WTC11 (cell line): Measurements from ENCODE around the gene VPS52. TPM values are rescaled to one million over a fixed set of nuclear protein-coding genes. Genes with fewer than 3 reads are reported as not detected.
A peak's percentile ranks its signal among the peaks of the same experiment; 100 is the strongest.

Source experiments
- ATAC-seq: fragments of 200-7000 bp; cut with Tn5 transposase; 2 replicates; pipeline ENCODE4 v1.10.0; 2021; ENCODE audit warnings: mild to moderate bottlenecking, moderate library complexity
- CTCF ChIA-PET: fragments of 300-600 bp; sonication (Branson Sonifier 250); formaldehyde crosslinking; loops from one replicate; lab custom pipeline; 2021; ENCODE audit warnings: antibody characterized with exemption; lab: Charles Lee
- POLR2A ChIA-PET: fragments of 350-600 bp; sonication (Branson Sonifier 250); formaldehyde crosslinking; loops from one replicate; lab custom pipeline; 2021; ENCODE audit warnings: antibody characterized with exemption; lab: Charles Lee
- DNase-seq: peaks from one replicate; pipeline ENCODE4 v3.0.0; 2021; ENCODE audit warnings: low spot score
- H3K27ac Mint-ChIP-seq: 2 replicates; pipeline ENCODE4 v1.8.0; 2021; ENCODE audit warnings: mixed read lengths
- H3K27me3 Mint-ChIP-seq: 2 replicates; pipeline ENCODE4 v1.8.0; 2021; ENCODE audit warnings: low read depth, mild to moderate bottlenecking, moderate library complexity, mixed read lengths
- H3K36me3 Mint-ChIP-seq: 2 replicates; pipeline ENCODE4 v1.8.0; 2021; ENCODE audit warnings: mixed read lengths
- H3K4me1 Mint-ChIP-seq: 2 replicates; pipeline ENCODE4 v1.8.0; 2022; ENCODE audit warnings: mixed read lengths
- H3K4me3 Mint-ChIP-seq: 2 replicates; pipeline ENCODE4 v1.8.0; 2021; ENCODE audit warnings: mild to moderate bottlenecking, moderate library complexity, mixed read lengths
- H3K9me3 Mint-ChIP-seq: 2 replicates; pipeline ENCODE4 v1.8.0; 2021; ENCODE audit warnings: mixed read lengths
- ATF1 ChIP-seq: sonication (generic); formaldehyde crosslinking; IDR thresholded peaks from 2 replicates; pipeline ENCODE4 v1.8.1; 2023; ENCODE audit warnings: mild to moderate bottlenecking, moderate library complexity, missing genetic modification reagents
- EMX1 ChIP-seq: fragments of 250-450 bp; sonication (Bioruptor Pico); IDR thresholded peaks from 2 replicates; pipeline ENCODE4 v1.8.0; 2021; ENCODE audit warnings: mild to moderate bottlenecking
- FOXK1 ChIP-seq: sonication (generic); formaldehyde crosslinking; IDR thresholded peaks from 2 replicates; pipeline ENCODE4 v1.8.0; 2022; ENCODE audit warnings: mild to moderate bottlenecking, moderate library complexity, missing genetic modification reagents
- NFE2L1 ChIP-seq: sonication (generic); formaldehyde crosslinking; IDR thresholded peaks from 2 replicates; pipeline ENCODE4 v1.8.1; 2023; ENCODE audit warnings: missing genetic modification reagents
- OVOL2 ChIP-seq: fragments of 250-450 bp; sonication (Bioruptor Pico); IDR thresholded peaks from 2 replicates; pipeline ENCODE4 v1.9.0; 2021; ENCODE audit warnings: mild to moderate bottlenecking, borderline replicate concordance
- RORB ChIP-seq: fragments of 250-450 bp; sonication (Bioruptor Pico); IDR thresholded peaks from 2 replicates; pipeline ENCODE4 v1.9.0; 2021; ENCODE audit warnings: mild to moderate bottlenecking
- ZBTB21 ChIP-seq: sonication (generic); formaldehyde crosslinking; IDR thresholded peaks from 2 replicates; pipeline ENCODE4 v1.8.1; 2023; ENCODE audit warnings: mild to moderate bottlenecking, missing genetic modification reagents, borderline replicate concordance
- ZNF138 ChIP-seq: sonication (generic); formaldehyde crosslinking; conservative IDR thresholded peaks from 2 replicates; pipeline ENCODE4 v1.8.1; 2022; ENCODE audit warnings: mild to moderate bottlenecking, moderate library complexity, missing genetic modification reagents
- ZNF232 ChIP-seq: sonication (generic); formaldehyde crosslinking; IDR thresholded peaks from 2 replicates; pipeline ENCODE4 v1.8.0; 2022; ENCODE audit warnings: mild to moderate bottlenecking, missing genetic modification reagents
- ZNF396 ChIP-seq: fragments of 250-450 bp; sonication (Bioruptor Pico); IDR thresholded peaks from 2 replicates; pipeline ENCODE4 v1.8.0; 2021; ENCODE audit warnings: mild to moderate bottlenecking, moderate library complexity, borderline replicate concordance
- total RNA-seq: library from RNA; stranded (reverse); gene quantifications from 3 replicates; pipeline ENCODE4 v1.2.3, GENCODE V29; 2021
- TF ChIP-seq, protein P1 (sequence below): fragments of 250-450 bp; sonication (Bioruptor Pico); conservative IDR thresholded peaks from 2 replicates; pipeline ENCODE4 v1.9.0; 2021; ENCODE audit warnings: mild to moderate bottlenecking
- TF ChIP-seq, protein P2 (sequence below): sonication (generic); formaldehyde crosslinking; IDR thresholded peaks from 2 replicates; pipeline ENCODE4 v1.8.1; 2023; ENCODE audit warnings: mild to moderate bottlenecking, missing genetic modification reagents, moderate library complexity
- TF ChIP-seq, protein P3 (sequence below): fragments of 250-450 bp; sonication (Bioruptor Pico); IDR thresholded peaks from 2 replicates; pipeline ENCODE4 v1.9.0; 2021; ENCODE audit warnings: moderate library complexity, mild to moderate bottlenecking, inconsistent platforms, borderline replicate concordance
- TF ChIP-seq, protein P4 (sequence below): sonication (generic); formaldehyde crosslinking; IDR thresholded peaks from 2 replicates; pipeline ENCODE4 v1.8.1; 2023; ENCODE audit warnings: mild to moderate bottlenecking, missing genetic modification reagents, borderline replicate concordance
- TF ChIP-seq, protein P5 (sequence below): sonication (generic); formaldehyde crosslinking; IDR thresholded peaks from 2 replicates; pipeline ENCODE4 v1.8.0; 2023; ENCODE audit warnings: missing genetic modification reagents
- TF ChIP-seq, protein P6 (sequence below): sonication (generic); formaldehyde crosslinking; IDR thresholded peaks from 2 replicates; pipeline ENCODE4 v1.8.1; 2023; ENCODE audit warnings: mild to moderate bottlenecking, missing genetic modification reagents
- TF ChIP-seq, protein P7 (sequence below): sonication (generic); formaldehyde crosslinking; IDR thresholded peaks from 2 replicates; pipeline ENCODE4 v1.8.1; 2022; ENCODE audit warnings: low read depth, missing genetic modification reagents, borderline replicate concordance

Gene VPS52
- total RNA-seq, 1 experiment from 2014 or later, result 46.8 TPM

DNA sequence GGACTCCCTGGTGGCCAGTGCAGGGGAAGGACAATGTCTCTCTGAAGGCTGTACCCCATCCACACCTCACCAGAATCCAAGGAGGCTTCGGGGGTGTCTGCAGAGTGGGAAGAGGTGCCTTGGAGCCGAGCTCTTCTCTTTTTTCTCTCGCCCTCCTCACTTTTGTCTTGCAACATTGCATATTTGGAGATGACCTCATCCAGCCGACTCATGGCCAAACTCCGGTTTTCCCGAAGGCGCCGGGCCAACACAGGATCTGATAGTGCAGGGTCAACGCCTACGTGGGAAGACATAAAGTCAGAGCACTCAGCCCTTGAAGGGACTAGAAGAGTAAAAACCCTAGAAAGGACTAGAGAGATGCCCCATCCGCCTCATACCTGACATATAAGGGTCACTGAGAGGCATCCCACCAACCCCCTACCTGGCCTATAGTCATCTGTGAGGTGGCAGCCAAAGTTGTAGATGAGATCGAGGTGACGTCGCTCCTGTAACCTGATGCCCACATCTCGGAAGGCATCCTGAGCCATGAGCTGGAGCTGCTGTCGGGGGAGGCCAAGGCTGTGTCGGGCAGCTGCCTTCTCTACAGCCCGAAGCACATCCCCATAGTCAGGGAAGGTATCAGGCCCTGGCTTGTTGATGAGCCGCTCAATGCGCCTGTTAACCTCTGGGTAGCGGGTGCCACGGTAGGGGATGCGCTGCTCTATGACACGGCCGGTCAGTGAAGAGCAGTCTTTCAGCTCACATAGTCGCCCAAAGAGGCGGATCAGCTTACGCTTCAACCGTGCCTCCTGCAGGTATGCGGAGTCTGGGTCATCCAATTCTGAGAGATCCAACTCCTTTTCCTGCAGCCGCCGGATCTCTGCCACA lies 48.9 kb upstream of the VPS52 start:
- Mint-ChIP-seq H3K4me3 (peak overlapping the region; percentile 91), H3K27me3 (no peaks in the 10 kb centered on the region; the same call in 1 of the 2 replicates), H3K36me3 (peaks cover 21% of the 10 kb centered on the region), H3K9me3 (no peaks in the 10 kb centered on the region), H3K4me1 (peaks cover 66% of the 10 kb centered on the region), H3K27ac (peak overlapping the region; percentile 87)
- POLR2A ChIA-PET, result no interaction called here
- ATAC-seq, result no peak
- CTCF ChIA-PET, result interaction anchor here (0.9 to 1.5 kb wide), 4 partner anchors 8 to 43 kb away, joined by 3 to 6 read pairs (median 4); no protein-coding TSS in a partner anchor
- no peak for DNase-seq
- TF ChIP-seq ZNF396 (CRISPR knock-in tag) (no peak), ZNF232 (CRISPR knock-in tag) (no peak), OVOL2 (CRISPR knock-in tag) (no peak), RORB (CRISPR knock-in tag) (no peak), ZBTB21 (CRISPR knock-in tag) (no peak), ATF1 (CRISPR knock-in tag) (no peak), FOXK1 (CRISPR knock-in tag) (no peak), EMX1 (no peak), NFE2L1 (no peak), ZNF138 (no peak)
- TF ChIP-seq, protein P1, sequence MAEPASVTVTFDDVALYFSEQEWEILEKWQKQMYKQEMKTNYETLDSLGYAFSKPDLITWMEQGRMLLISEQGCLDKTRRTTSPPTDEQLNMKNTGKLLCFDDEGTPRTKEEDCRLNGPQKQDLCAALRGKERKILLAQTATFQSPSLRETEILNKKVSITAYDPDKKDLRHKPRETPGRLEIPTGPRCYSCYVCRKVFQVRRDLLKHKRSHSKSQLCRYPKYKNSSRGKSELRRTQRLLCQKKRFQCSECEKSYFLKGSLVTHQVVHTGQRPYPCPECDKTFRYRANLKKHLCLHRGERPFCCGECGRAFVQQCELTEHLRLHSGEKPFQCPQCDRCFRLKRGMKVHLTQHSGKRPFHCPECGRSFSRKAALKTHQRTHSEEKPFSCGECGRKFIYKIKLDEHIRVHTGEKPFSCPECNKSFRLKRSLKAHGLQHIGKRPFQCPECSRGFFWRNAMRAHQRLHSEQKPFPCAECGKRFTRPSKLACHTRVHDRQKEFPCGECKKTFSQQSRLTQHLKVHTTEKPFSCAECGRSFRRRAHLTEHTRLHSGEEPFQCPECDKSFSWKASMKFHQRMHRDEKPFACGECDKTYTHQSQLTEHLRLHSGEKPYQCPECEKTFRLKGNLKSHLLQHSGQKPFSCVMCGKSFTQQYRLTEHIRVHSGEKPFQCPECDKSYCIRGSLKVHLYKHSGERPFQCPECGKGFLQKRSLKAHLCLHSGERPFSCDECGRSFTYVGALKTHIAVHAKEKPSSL (CRISPR knock-in tag), result no peak
- TF ChIP-seq, protein P2, sequence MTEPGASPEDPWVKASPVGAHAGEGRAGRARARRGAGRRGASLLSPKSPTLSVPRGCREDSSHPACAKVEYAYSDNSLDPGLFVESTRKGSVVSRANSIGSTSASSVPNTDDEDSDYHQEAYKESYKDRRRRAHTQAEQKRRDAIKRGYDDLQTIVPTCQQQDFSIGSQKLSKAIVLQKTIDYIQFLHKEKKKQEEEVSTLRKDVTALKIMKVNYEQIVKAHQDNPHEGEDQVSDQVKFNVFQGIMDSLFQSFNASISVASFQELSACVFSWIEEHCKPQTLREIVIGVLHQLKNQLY (CRISPR knock-in tag), result no peak
- TF ChIP-seq, protein P3, sequence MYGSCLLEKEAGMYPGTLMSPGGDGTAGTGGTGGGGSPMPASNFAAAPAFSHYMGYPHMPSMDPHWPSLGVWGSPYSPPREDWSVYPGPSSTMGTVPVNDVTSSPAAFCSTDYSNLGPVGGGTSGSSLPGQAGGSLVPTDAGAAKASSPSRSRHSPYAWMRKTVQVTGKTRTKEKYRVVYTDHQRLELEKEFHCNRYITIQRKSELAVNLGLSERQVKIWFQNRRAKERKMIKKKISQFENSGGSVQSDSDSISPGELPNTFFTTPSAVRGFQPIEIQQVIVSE (CRISPR knock-in tag), result no peak
- TF ChIP-seq, protein P4, sequence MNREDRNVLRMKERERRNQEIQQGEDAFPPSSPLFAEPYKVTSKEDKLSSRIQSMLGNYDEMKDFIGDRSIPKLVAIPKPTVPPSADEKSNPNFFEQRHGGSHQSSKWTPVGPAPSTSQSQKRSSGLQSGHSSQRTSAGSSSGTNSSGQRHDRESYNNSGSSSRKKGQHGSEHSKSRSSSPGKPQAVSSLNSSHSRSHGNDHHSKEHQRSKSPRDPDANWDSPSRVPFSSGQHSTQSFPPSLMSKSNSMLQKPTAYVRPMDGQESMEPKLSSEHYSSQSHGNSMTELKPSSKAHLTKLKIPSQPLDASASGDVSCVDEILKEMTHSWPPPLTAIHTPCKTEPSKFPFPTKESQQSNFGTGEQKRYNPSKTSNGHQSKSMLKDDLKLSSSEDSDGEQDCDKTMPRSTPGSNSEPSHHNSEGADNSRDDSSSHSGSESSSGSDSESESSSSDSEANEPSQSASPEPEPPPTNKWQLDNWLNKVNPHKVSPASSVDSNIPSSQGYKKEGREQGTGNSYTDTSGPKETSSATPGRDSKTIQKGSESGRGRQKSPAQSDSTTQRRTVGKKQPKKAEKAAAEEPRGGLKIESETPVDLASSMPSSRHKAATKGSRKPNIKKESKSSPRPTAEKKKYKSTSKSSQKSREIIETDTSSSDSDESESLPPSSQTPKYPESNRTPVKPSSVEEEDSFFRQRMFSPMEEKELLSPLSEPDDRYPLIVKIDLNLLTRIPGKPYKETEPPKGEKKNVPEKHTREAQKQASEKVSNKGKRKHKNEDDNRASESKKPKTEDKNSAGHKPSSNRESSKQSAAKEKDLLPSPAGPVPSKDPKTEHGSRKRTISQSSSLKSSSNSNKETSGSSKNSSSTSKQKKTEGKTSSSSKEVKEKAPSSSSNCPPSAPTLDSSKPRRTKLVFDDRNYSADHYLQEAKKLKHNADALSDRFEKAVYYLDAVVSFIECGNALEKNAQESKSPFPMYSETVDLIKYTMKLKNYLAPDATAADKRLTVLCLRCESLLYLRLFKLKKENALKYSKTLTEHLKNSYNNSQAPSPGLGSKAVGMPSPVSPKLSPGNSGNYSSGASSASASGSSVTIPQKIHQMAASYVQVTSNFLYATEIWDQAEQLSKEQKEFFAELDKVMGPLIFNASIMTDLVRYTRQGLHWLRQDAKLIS (CRISPR knock-in tag), result no peak
- TF ChIP-seq, protein P5, sequence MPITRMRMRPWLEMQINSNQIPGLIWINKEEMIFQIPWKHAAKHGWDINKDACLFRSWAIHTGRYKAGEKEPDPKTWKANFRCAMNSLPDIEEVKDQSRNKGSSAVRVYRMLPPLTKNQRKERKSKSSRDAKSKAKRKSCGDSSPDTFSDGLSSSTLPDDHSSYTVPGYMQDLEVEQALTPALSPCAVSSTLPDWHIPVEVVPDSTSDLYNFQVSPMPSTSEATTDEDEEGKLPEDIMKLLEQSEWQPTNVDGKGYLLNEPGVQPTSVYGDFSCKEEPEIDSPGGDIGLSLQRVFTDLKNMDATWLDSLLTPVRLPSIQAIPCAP (CRISPR knock-in tag), result no peak
- TF ChIP-seq, protein P6, sequence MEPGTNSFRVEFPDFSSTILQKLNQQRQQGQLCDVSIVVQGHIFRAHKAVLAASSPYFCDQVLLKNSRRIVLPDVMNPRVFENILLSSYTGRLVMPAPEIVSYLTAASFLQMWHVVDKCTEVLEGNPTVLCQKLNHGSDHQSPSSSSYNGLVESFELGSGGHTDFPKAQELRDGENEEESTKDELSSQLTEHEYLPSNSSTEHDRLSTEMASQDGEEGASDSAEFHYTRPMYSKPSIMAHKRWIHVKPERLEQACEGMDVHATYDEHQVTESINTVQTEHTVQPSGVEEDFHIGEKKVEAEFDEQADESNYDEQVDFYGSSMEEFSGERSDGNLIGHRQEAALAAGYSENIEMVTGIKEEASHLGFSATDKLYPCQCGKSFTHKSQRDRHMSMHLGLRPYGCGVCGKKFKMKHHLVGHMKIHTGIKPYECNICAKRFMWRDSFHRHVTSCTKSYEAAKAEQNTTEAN (CRISPR knock-in tag), result no peak
- TF ChIP-seq, protein P7, sequence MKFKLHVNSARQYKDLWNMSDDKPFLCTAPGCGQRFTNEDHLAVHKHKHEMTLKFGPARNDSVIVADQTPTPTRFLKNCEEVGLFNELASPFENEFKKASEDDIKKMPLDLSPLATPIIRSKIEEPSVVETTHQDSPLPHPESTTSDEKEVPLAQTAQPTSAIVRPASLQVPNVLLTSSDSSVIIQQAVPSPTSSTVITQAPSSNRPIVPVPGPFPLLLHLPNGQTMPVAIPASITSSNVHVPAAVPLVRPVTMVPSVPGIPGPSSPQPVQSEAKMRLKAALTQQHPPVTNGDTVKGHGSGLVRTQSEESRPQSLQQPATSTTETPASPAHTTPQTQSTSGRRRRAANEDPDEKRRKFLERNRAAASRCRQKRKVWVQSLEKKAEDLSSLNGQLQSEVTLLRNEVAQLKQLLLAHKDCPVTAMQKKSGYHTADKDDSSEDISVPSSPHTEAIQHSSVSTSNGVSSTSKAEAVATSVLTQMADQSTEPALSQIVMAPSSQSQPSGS, result no peak
